ENCODE results near the gene RALGDS.

DNA sequence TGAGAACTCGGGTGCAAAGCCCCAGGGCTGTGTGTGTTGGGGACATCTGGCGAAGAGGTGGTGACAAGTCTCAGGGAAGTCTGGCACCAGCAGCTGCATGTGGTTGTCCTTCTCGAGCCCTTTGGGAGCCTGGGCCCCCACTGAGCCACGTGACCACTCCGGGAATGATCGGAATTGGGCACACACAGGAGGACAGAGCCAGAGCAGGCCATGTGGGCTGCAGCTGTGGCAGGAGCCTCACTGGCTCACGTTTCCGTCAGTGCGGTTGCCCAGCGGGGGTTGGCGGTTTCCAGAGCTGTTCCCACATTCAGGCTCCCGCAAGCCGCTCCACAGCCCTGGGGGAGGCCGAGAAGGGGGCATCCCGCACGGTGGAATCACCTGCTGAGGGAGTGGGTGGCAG, 66.1 kb downstream of the RALGDS start:
- TF ChIP-seq POLR2A (IDR thresholded peaks at IDR 0.05; ENCODE audit: extremely low read depth, insufficient read length) = no peak
- TF ChIP-seq, protein P1, sequence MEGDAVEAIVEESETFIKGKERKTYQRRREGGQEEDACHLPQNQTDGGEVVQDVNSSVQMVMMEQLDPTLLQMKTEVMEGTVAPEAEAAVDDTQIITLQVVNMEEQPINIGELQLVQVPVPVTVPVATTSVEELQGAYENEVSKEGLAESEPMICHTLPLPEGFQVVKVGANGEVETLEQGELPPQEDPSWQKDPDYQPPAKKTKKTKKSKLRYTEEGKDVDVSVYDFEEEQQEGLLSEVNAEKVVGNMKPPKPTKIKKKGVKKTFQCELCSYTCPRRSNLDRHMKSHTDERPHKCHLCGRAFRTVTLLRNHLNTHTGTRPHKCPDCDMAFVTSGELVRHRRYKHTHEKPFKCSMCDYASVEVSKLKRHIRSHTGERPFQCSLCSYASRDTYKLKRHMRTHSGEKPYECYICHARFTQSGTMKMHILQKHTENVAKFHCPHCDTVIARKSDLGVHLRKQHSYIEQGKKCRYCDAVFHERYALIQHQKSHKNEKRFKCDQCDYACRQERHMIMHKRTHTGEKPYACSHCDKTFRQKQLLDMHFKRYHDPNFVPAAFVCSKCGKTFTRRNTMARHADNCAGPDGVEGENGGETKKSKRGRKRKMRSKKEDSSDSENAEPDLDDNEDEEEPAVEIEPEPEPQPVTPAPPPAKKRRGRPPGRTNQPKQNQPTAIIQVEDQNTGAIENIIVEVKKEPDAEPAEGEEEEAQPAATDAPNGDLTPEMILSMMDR (IDR thresholded peaks at IDR 0.05; ENCODE audit: low read depth, low read length) = no peak
- TF ChIP-seq, protein P2, sequence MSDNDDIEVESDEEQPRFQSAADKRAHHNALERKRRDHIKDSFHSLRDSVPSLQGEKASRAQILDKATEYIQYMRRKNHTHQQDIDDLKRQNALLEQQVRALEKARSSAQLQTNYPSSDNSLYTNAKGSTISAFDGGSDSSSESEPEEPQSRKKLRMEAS (IDR thresholded peaks at IDR 0.05; ENCODE audit: low read depth, low read length) = no peak

Measured in NB4 (cell line).